WTC11 (cell line): ENCODE measurements around the gene PPFIBP2. TPM values are rescaled to one million over a fixed set of nuclear protein-coding genes. Genes with fewer than 3 reads are reported as not detected.

Source experiments
- ATAC-seq: fragments of 200-7000 bp; cut with Tn5 transposase; 2 replicates; pipeline ENCODE4 v1.10.0; 2021; ENCODE audit warnings: mild to moderate bottlenecking, moderate library complexity
- CTCF ChIA-PET: fragments of 300-600 bp; sonication (Branson Sonifier 250); formaldehyde crosslinking; loops from one replicate; lab custom pipeline; 2021; ENCODE audit warnings: antibody characterized with exemption; lab: Charles Lee
- POLR2A ChIA-PET: fragments of 350-600 bp; sonication (Branson Sonifier 250); formaldehyde crosslinking; loops from one replicate; lab custom pipeline; 2021; ENCODE audit warnings: antibody characterized with exemption; lab: Charles Lee
- DNase-seq: peaks from one replicate; pipeline ENCODE4 v3.0.0; 2021; ENCODE audit warnings: low spot score
- H3K27ac Mint-ChIP-seq: 2 replicates; pipeline ENCODE4 v1.8.0; 2021; ENCODE audit warnings: mixed read lengths
- H3K27me3 Mint-ChIP-seq: 2 replicates; pipeline ENCODE4 v1.8.0; 2021; ENCODE audit warnings: low read depth, mild to moderate bottlenecking, moderate library complexity, mixed read lengths
- H3K36me3 Mint-ChIP-seq: 2 replicates; pipeline ENCODE4 v1.8.0; 2021; ENCODE audit warnings: mixed read lengths
- H3K4me1 Mint-ChIP-seq: 2 replicates; pipeline ENCODE4 v1.8.0; 2022; ENCODE audit warnings: mixed read lengths
- H3K4me3 Mint-ChIP-seq: 2 replicates; pipeline ENCODE4 v1.8.0; 2021; ENCODE audit warnings: mild to moderate bottlenecking, moderate library complexity, mixed read lengths
- H3K9me3 Mint-ChIP-seq: 2 replicates; pipeline ENCODE4 v1.8.0; 2021; ENCODE audit warnings: mixed read lengths
- ATF1 ChIP-seq: sonication (generic); formaldehyde crosslinking; IDR thresholded peaks from 2 replicates; pipeline ENCODE4 v1.8.1; 2023; ENCODE audit warnings: mild to moderate bottlenecking, moderate library complexity, missing genetic modification reagents
- CBFB ChIP-seq: sonication (generic); formaldehyde crosslinking; IDR thresholded peaks from 2 replicates; pipeline ENCODE4 v1.8.1; 2022; ENCODE audit warnings: mild to moderate bottlenecking, low read depth, missing genetic modification reagents
- FOXP4 ChIP-seq: sonication (generic); formaldehyde crosslinking; IDR thresholded peaks from 2 replicates; pipeline ENCODE4 v1.8.0; 2022; ENCODE audit warnings: mild to moderate bottlenecking, missing genetic modification reagents
- GTF2I ChIP-seq: fragments of 250-450 bp; sonication (Bioruptor Pico); conservative IDR thresholded peaks from 2 replicates; pipeline ENCODE4 v1.4.0; 2021; ENCODE audit warnings: mild to moderate bottlenecking
- MAX ChIP-seq: sonication (generic); formaldehyde crosslinking; IDR thresholded peaks from 2 replicates; pipeline ENCODE4 v1.8.0; 2022; ENCODE audit warnings: mild to moderate bottlenecking, missing genetic modification reagents
- MXD4 ChIP-seq: fragments of 250-450 bp; sonication (Bioruptor Pico); IDR thresholded peaks from 2 replicates; pipeline ENCODE4 v1.8.0; 2021; ENCODE audit warnings: mild to moderate bottlenecking, moderate library complexity, borderline replicate concordance
- NR1H2 ChIP-seq: sonication (generic); formaldehyde crosslinking; IDR thresholded peaks from 2 replicates; pipeline ENCODE4 v1.9.0; 2021; ENCODE audit warnings: mild to moderate bottlenecking, moderate library complexity, missing genetic modification reagents
- NR2C2 ChIP-seq: sonication (generic); formaldehyde crosslinking; IDR thresholded peaks from 2 replicates; pipeline ENCODE4 v1.8.0; 2022; ENCODE audit warnings: mild to moderate bottlenecking, missing genetic modification reagents
- OVOL2 ChIP-seq: fragments of 250-450 bp; sonication (Bioruptor Pico); IDR thresholded peaks from 2 replicates; pipeline ENCODE4 v1.9.0; 2021; ENCODE audit warnings: mild to moderate bottlenecking, borderline replicate concordance
- PREB ChIP-seq: sonication (generic); formaldehyde crosslinking; IDR thresholded peaks from 2 replicates; pipeline ENCODE4 v1.8.1; 2022; ENCODE audit warnings: mild to moderate bottlenecking, missing genetic modification reagents, moderate library complexity, borderline replicate concordance
- PRRX2 ChIP-seq: fragments of 250-450 bp; sonication (Bioruptor Pico); IDR thresholded peaks from 2 replicates; pipeline ENCODE4 v1.8.0; 2021; ENCODE audit warnings: mild to moderate bottlenecking
- RELA ChIP-seq: sonication (generic); formaldehyde crosslinking; IDR thresholded peaks from 2 replicates; pipeline ENCODE4 v1.8.1; 2022; ENCODE audit warnings: missing genetic modification reagents, mild to moderate bottlenecking, borderline replicate concordance
- SOX15 ChIP-seq: fragments of 250-450 bp; sonication (Bioruptor Pico); IDR thresholded peaks from 2 replicates; pipeline ENCODE4 v1.9.0; 2021; ENCODE audit warnings: mild to moderate bottlenecking
- TEAD1 ChIP-seq: sonication (generic); formaldehyde crosslinking; IDR thresholded peaks from 2 replicates; pipeline ENCODE4 v1.8.0; 2022; ENCODE audit warnings: mild to moderate bottlenecking, missing genetic modification reagents
- TP53 ChIP-seq: sonication (generic); formaldehyde crosslinking; IDR thresholded peaks from 2 replicates; pipeline ENCODE4 v1.8.1; 2023; ENCODE audit warnings: mild to moderate bottlenecking, missing genetic modification reagents
- USF2 ChIP-seq: sonication (generic); formaldehyde crosslinking; IDR thresholded peaks from 2 replicates; pipeline ENCODE4 v1.8.1; 2023; ENCODE audit warnings: mild to moderate bottlenecking, missing genetic modification reagents, moderate library complexity
- ZNF219 ChIP-seq: sonication (generic); formaldehyde crosslinking; IDR thresholded peaks from 2 replicates; pipeline ENCODE4 v1.8.0; 2023; ENCODE audit warnings: missing genetic modification reagents, mild to moderate bottlenecking, borderline replicate concordance
- ZNF232 ChIP-seq: sonication (generic); formaldehyde crosslinking; IDR thresholded peaks from 2 replicates; pipeline ENCODE4 v1.8.0; 2022; ENCODE audit warnings: mild to moderate bottlenecking, missing genetic modification reagents
- ZNF416 ChIP-seq: fragments of 250-450 bp; sonication (Bioruptor Pico); IDR thresholded peaks from 2 replicates; pipeline ENCODE4 v1.9.0; 2021; ENCODE audit warnings: mild to moderate bottlenecking, inconsistent platforms
- total RNA-seq: library from RNA; stranded (reverse); gene quantifications from 3 replicates; pipeline ENCODE4 v1.2.3, GENCODE V29; 2021
- TF ChIP-seq, protein P1 (sequence below): sonication (generic); formaldehyde crosslinking; IDR thresholded peaks from 2 replicates; pipeline ENCODE4 v1.8.0; 2023; ENCODE audit warnings: missing genetic modification reagents
- TF ChIP-seq, protein P2 (sequence below): sonication (generic); formaldehyde crosslinking; conservative IDR thresholded peaks from 2 replicates; pipeline ENCODE4 v1.8.1; 2023; ENCODE audit warnings: mild to moderate bottlenecking, low read depth, missing genetic modification reagents, moderate library complexity
- TF ChIP-seq, protein P3 (sequence below): sonication (generic); formaldehyde crosslinking; IDR thresholded peaks from 2 replicates; pipeline ENCODE4 v1.8.1; 2022; ENCODE audit warnings: mild to moderate bottlenecking, moderate library complexity, missing genetic modification reagents

PPFIBP2 gene
- total RNA-seq, 1 experiment from 2014 or later: 21.4 TPM

GRCh38 chr11:7642747-7643146, 128.9 kb downstream of the PPFIBP2 start:
- DNase-seq: no peak
- no peak for ATAC-seq
- TF ChIP-seq MXD4: no peak
- TF ChIP-seq FOXP4: no peak
- TF ChIP-seq PREB: no peak
- TF ChIP-seq MAX: no peak
- TF ChIP-seq ZNF219 (CRISPR knock-in tag): no peak
- TF ChIP-seq OVOL2 (CRISPR knock-in tag): no peak
- no peak for TF ChIP-seq GTF2I (CRISPR knock-in tag)
- no peak for TF ChIP-seq NR2C2
- no peak for TF ChIP-seq RELA (CRISPR knock-in tag)
- TF ChIP-seq TP53: no peak
- no peak for TF ChIP-seq ZNF232 (CRISPR knock-in tag)
- TF ChIP-seq, protein P1, sequence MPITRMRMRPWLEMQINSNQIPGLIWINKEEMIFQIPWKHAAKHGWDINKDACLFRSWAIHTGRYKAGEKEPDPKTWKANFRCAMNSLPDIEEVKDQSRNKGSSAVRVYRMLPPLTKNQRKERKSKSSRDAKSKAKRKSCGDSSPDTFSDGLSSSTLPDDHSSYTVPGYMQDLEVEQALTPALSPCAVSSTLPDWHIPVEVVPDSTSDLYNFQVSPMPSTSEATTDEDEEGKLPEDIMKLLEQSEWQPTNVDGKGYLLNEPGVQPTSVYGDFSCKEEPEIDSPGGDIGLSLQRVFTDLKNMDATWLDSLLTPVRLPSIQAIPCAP (CRISPR knock-in tag): no peak
- TF ChIP-seq PRRX2: no peak
- TF ChIP-seq SOX15 (CRISPR knock-in tag): no peak
- TF ChIP-seq, protein P2, sequence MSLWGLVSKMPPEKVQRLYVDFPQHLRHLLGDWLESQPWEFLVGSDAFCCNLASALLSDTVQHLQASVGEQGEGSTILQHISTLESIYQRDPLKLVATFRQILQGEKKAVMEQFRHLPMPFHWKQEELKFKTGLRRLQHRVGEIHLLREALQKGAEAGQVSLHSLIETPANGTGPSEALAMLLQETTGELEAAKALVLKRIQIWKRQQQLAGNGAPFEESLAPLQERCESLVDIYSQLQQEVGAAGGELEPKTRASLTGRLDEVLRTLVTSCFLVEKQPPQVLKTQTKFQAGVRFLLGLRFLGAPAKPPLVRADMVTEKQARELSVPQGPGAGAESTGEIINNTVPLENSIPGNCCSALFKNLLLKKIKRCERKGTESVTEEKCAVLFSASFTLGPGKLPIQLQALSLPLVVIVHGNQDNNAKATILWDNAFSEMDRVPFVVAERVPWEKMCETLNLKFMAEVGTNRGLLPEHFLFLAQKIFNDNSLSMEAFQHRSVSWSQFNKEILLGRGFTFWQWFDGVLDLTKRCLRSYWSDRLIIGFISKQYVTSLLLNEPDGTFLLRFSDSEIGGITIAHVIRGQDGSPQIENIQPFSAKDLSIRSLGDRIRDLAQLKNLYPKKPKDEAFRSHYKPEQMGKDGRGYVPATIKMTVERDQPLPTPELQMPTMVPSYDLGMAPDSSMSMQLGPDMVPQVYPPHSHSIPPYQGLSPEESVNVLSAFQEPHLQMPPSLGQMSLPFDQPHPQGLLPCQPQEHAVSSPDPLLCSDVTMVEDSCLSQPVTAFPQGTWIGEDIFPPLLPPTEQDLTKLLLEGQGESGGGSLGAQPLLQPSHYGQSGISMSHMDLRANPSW (CRISPR knock-in tag): no peak
- TF ChIP-seq, all 79 proteins: peak for 0
- H3K4me1 Mint-ChIP-seq: peaks cover 26% of the 10 kb centered on the region
- ChIA-PET CTCF (interaction anchor here (1.0 to 1.9 kb wide), 3 partner anchors 15 to 71 kb away, joined by 3 to 12 read pairs (median 3); no protein-coding TSS in a partner anchor), POLR2A (no interaction called here)
- H3K9me3 Mint-ChIP-seq: no peaks in the 10 kb centered on the region
- no peak overlapping the region for H3K27ac Mint-ChIP-seq
- no peak overlapping the region for H3K4me3 Mint-ChIP-seq
- no peaks in the 10 kb centered on the region for H3K27me3 Mint-ChIP-seq
- H3K36me3 Mint-ChIP-seq: peaks cover 14% of the 10 kb centered on the region

GRCh38 chr11:7643314-7643713, 129.5 kb downstream of the PPFIBP2 start:
- ATAC-seq: no peak
- H3K27ac Mint-ChIP-seq: no peak overlapping the region
- peaks cover 14% of the 10 kb centered on the region for H3K36me3 Mint-ChIP-seq
- H3K9me3 Mint-ChIP-seq: no peaks in the 10 kb centered on the region
- no peaks in the 10 kb centered on the region for H3K27me3 Mint-ChIP-seq
- POLR2A ChIA-PET: no interaction called here
- no peak overlapping the region for H3K4me3 Mint-ChIP-seq
- DNase-seq: no peak
- peaks cover 22% of the 10 kb centered on the region for H3K4me1 Mint-ChIP-seq
- TF ChIP-seq MXD4 (no peak), NR1H2 (CRISPR knock-in tag) (no peak), ZNF416 (no peak), CBFB (no peak), RELA (CRISPR knock-in tag) (no peak), USF2 (CRISPR knock-in tag) (no peak), TP53 (no peak), TEAD1 (CRISPR knock-in tag) (no peak), ATF1 (CRISPR knock-in tag) (no peak)
- TF ChIP-seq, protein P3, sequence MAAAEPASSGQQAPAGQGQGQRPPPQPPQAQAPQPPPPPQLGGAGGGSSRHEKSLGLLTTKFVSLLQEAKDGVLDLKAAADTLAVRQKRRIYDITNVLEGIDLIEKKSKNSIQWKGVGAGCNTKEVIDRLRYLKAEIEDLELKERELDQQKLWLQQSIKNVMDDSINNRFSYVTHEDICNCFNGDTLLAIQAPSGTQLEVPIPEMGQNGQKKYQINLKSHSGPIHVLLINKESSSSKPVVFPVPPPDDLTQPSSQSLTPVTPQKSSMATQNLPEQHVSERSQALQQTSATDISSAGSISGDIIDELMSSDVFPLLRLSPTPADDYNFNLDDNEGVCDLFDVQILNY (CRISPR knock-in tag): no peak
- TF ChIP-seq, all 79 proteins: peak for 0
- CTCF ChIA-PET: interaction anchor here (1.0 to 1.9 kb wide), 3 partner anchors 14 to 72 kb away, joined by 3 to 12 read pairs (median 3); no protein-coding TSS in a partner anchor
